C4-2B (cell line): ENCODE data around the gene ZFYVE21.

Experiments
- CTCF ChIP-seq: fragments of 450-650 bp; conservative IDR thresholded peaks from 2 replicates; pipeline ENCODE4 v1.5.1; 2017; ENCODE audit warnings: mild to moderate bottlenecking
- ZFX ChIP-seq: fragments of 450-650 bp; IDR thresholded peaks from 2 replicates; pipeline ENCODE4 v1.6.1; 2017

DNA sequence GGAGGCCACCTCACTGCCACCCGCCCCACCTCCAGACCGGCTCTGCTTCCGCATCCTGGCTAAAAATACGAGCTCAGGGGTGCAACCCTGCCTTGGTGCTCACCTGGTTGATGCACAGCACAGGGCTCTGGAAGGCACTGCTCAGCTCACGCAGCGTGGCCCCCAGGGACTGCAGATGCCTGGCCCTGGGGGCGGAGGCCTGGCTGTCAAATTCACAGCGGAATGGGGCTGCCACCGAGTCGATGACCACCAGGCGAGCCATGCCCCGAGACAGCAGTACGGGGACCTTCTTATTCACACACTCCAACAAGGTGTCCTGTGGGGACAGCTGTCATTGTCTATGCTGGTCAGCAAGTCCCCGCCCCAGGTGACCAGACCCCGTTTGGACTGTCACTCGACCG, 16.3 kb upstream of the ZFYVE21 start:
- no peak for TF ChIP-seq CTCF
- TF ChIP-seq ZFX: no peak
